ENCODE measurements around the gene ZNF705A.
"Not testable (repeated sequence)": the region's sequence is repeated elsewhere in the genome, so short reads cannot be mapped to it uniquely, and the experiment has no call there.

The ZNF705A gene

GRCh38 chr12:8188088-8188487 lies 31.3 kb downstream of the ZNF705A start:
- not testable (repeated sequence) for DNase-seq

- not testable (repeated sequence) for DNase-seq
These were observed 41.0 kb downstream of the ZNF705A start for GRCh38 chr12:8197685-8198308.

- DNase-seq, result not testable (repeated sequence)
These were observed 62.0 kb downstream of the ZNF705A start for GRCh38 chr12:8218711-8219382.

DNA sequence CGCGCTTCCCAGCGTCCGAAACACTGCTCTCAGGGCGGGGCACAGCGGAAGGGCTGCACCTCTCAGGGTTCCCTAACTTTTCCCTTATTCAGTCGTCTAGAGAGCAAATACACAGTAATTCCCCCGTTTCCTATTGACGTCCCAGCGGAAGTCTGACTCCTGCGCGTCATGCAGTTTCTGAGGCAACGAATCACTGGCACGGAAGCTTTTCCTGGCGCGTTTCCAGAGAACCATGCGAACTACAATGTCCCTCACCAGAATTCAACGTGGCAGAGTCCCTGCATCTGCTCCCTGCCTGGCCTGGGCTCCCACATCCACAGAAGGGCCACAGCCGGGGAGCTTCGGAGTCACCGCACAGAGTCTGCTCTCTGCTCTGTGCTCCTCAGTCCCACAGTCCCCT lies 64.6 kb downstream of the ZNF705A start:
- DNase-seq, result not testable (repeated sequence)

DNA sequence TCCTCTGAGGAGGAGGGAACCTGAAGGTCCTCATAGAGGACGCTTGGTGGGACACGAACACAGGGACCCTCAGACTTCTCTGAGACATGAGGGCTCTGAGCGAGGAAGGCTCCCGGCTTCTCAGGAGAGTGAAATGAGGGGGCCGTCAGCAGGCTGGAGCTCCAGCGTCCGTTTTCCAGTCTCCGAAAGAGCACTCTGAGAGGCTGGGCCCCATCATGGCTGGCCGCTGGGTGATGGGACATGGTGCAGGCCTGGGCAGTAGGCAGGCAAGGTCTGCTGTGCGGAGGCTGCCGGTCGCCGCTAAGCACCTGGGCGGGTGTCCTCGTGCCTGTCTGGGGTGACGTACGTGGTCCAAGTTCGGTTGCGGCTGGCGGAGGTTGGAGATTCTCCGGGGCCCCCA lies 65.0 kb downstream of the ZNF705A start:
- DNase-seq, result not testable (repeated sequence)

- DNase-seq, result not testable (repeated sequence)
These were observed 65.5 kb downstream of the ZNF705A start for GRCh38 chr12:8222303-8222702.

- not testable (repeated sequence) for DNase-seq
These were observed 66.8 kb downstream of the ZNF705A start for GRCh38 chr12:8223646-8224045.

DNA sequence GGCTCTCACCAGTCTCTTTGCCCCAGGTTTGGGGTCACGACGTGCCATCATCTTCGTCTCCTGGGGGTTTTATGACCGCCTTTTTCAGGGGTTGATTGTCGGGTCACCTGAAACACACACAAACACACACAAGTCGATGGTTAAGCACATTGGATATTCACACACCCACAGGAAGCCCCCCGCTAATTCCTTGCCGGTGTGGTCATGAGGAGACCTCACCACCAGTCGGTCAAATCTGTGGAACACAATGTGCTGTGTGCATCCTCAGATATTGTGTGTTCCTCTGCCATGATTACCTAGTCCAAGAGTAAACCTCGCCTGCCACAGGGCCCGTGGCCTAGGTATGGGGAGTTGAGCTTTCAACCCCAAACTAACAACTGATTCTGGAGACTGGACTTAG lies 68.0 kb downstream of the ZNF705A start:
- not testable (repeated sequence) for DNase-seq

- DNase-seq, result no peak
These were observed 69.5 kb downstream of the ZNF705A start for GRCh38 chr12:8226355-8226754.

DNA sequence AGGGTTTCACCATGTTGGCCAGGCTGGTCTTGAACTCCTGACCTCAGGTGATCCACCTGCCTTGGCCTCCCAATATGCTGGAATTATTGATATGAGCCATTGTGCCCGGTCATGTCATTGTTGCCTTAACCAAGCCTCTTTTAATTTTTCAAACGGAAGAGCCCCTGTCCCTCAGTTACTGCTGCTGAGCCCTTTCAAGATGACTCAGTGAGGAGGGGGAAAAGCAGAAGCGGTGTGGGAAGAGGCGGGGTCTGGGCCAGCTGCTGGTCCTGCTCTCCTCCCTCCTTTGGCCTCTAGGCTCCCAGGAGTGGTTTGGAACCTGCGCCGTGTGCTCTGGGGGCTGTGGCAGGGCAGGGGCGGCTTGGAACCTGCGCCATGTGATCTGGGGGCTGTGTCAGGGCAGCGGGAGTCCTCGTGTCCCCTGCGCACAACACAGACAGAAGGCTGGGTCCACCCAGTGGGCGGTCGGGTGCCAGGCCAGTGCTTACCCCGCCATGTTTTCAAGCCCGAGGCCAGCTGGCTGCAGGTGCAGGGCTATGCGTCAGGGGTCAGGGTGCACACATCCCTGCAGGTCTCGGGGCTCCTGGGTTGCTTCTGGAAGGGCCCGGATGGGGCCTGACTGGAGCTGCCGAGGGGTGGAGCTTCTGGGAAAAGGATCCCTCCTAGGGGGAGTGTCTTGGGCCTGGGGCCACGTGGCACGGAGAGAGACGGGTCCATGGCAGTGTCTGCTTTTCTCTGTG lies 70.3 kb downstream of the ZNF705A start, which contains the start of gene FAM90A1:
Gene FAM90A1, minus strand, starts transcription at position 627 of the 740 bp plus-strand sequence. CDS start 2,786 bp downstream, outside the sequence.
- DNase-seq, result peak; percentile 31

- not testable (repeated sequence) for DNase-seq
These were observed 70.9 kb downstream of the ZNF705A start for GRCh38 chr12:8227732-8228077.

DNA sequence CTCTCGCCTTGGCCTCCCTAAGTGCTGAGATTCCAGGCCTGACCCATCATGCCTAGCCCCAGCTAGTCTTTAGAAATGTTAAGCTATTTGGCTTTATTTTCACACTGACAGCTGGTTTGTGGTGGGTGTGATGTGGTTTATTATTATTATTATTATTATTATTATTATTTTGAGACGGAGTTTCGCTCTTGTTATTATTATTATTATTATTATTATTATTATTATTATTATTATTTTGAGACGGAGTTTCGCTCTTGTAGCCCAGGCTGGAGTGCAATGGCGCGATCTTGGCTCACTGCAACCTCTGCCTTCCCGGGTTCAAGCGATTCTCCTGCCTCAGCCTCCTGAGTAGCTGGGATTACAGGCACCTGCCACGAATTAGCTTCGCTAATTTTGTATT lies 71.8 kb downstream of the ZNF705A start:
- DNase-seq, result not testable (repeated sequence)

DNA sequence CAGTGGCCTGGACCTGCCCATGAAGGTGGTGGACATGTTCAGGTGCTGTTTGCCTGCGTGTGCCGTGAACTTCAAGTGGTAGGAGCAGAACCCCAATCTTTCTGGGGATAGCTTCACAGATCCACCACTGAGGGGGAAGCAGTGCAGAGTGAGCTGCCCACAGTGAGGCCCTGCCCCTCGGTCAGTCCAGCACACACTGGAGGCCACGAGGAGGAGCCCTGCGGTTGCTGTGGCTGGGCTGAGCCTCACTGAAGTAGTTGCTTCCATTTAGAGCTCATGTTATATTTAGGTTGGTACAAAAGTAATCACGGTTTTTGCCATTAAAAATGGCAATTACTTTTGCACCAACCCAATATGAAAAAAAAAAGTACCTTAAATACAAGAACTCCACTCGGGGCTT lies 72.7 kb downstream of the ZNF705A start:
- not testable (repeated sequence) for DNase-seq

All from NCI-H774 (cell line).